NCI-H146 treated with DMSO at 0.1 percent for 48 hours (cell line): Measurements from ENCODE around the gene DAGLA.

Experiments
- DNase-seq: peaks from one replicate; lab custom pipeline; 2025; ENCODE audit not compliant: unreplicated experiment; lab: John Stamatoyannopoulos, UW

The DAGLA gene

GRCh38 chr11:61709110-61709509, 28.9 kb downstream of the DAGLA start:
- no peak for DNase-seq

- DNase-seq = no peak
These were observed 29.4 kb downstream of the DAGLA start for GRCh38 chr11:61709572-61709971.

GRCh38 chr11:61710019-61710418, 29.8 kb downstream of the DAGLA start:
- no peak for DNase-seq

GRCh38 chr11:61711037-61711436, 30.8 kb downstream of the DAGLA start:
- no peak for DNase-seq

GRCh38 chr11:61711498-61711897, 31.3 kb downstream of the DAGLA start:
- peak; percentile 19 for DNase-seq

GRCh38 chr11:61712314-61712713, 32.1 kb downstream of the DAGLA start:
- no peak for DNase-seq

- DNase-seq = no peak
These were observed 32.7 kb downstream of the DAGLA start for GRCh38 chr11:61712846-61713245.

GRCh38 chr11:61713464-61713863, 33.3 kb downstream of the DAGLA start:
- no peak for DNase-seq

- DNase-seq = no peak
These were observed 33.7 kb downstream of the DAGLA start for GRCh38 chr11:61713906-61714305.

- no peak for DNase-seq
These were observed 34.1 kb downstream of the DAGLA start for GRCh38 chr11:61714316-61714715.

- no peak for DNase-seq
These were observed 34.7 kb downstream of the DAGLA start for GRCh38 chr11:61714916-61715315.

GRCh38 chr11:61715867-61716266, 35.7 kb downstream of the DAGLA start:
- DNase-seq = no peak

GRCh38 chr11:61716478-61717285, 36.5 kb downstream of the DAGLA start:
- no peak for DNase-seq

- no peak for DNase-seq
These were observed 37.3 kb downstream of the DAGLA start for GRCh38 chr11:61717286-61718033.

- no peak for DNase-seq
These were observed 37.9 kb downstream of the DAGLA start for GRCh38 chr11:61718046-61718531.

GRCh38 chr11:61718621-61719302, 38.6 kb downstream of the DAGLA start:
- DNase-seq = no peak

GRCh38 chr11:61719978-61720377, 39.8 kb downstream of the DAGLA start:
- DNase-seq = no peak

- no peak for DNase-seq
These were observed 40.4 kb downstream of the DAGLA start for GRCh38 chr11:61720597-61720996.

GRCh38 chr11:61724437-61724836, 44.2 kb downstream of the DAGLA start:
- no peak for DNase-seq

- no peak for DNase-seq
These were observed 45.6 kb downstream of the DAGLA start for GRCh38 chr11:61725781-61726231.

- DNase-seq = no peak
These were observed 46.6 kb downstream of the DAGLA start for GRCh38 chr11:61726775-61727174.

GRCh38 chr11:61727401-61727811, 47.2 kb downstream of the DAGLA start:
- no peak for DNase-seq
